GM19324 (cell line): ENCODE results near the gene TIAM2.
"Not testable (repeated sequence)": the region's sequence is repeated elsewhere in the genome, so short reads cannot be mapped to it uniquely, and the experiment has no call there.

ENCODE experiments used
- ATAC-seq: cut with Tn5 transposase; IDR thresholded peaks from one replicate; pipeline ENCODE4 v1.9.1; 2021; ENCODE audit warnings: mild to moderate bottlenecking, moderate library complexity; ENCODE audit not compliant: unreplicated experiment, low FRiP score

The TIAM2 gene

DNA sequence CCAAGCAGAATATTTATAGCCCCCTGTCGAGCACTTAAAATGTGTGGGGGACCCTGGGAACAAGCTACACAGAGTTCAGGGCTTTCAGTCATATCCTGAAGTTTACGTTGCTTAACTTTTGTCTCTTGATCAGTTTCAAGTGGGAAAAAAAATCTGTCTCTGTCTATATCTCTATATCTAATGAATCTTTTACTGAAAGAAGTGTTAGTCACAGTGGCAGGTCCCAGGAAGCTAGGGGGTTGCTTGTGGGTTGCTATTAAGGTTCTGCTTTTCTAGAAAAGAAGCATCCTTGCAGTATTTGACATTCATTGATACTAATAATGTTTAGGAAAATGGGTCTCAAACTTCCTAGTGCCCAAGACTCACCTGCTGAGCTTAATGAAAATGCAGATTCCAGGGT, 192.0 kb downstream of the TIAM2 start:
- no peak for ATAC-seq

- ATAC-seq, result no peak
Measured at GRCh38 chr6:155187994-155188706, 193.0 kb downstream of the TIAM2 start.

DNA sequence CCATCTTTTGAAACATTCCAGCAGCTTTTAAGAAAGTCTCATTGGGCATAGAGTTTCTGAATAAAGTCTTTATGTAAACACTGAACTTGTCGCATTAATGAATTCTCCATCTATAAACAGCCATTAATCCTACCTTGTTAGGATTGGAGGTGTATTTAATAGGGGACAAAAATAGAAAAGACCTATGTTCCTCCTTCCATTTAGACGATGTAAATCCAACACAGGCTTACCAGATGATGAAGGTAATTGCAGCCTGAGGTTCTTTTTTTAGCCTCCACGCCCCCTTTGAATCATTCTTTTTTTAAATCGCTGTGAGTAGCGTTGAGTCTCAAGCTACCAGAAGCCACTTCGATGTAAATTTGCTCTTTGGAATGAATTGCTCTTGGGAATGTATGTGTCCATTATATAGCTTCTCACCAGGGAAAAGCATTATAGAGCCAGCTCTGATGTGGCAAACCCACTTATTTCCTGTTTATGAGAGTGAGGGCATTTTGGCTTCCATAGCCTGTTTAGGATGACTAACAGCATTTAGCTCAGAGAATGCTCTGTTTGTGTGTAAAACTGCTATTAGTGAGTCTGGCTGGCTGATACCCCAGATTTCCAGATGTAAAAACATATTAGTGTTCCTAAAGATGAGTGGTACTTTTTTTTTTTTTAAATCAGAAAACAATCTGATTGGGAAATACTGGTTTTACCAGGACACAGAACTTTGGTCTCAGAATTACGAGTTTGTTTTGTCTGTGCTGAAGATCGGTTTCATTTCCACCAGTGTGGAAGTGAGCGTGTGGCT, 193.8 kb downstream of the TIAM2 start:
- no peak for ATAC-seq

GRCh38 chr6:155190677-155191076, 195.6 kb downstream of the TIAM2 start:
- ATAC-seq, result no peak

DNA sequence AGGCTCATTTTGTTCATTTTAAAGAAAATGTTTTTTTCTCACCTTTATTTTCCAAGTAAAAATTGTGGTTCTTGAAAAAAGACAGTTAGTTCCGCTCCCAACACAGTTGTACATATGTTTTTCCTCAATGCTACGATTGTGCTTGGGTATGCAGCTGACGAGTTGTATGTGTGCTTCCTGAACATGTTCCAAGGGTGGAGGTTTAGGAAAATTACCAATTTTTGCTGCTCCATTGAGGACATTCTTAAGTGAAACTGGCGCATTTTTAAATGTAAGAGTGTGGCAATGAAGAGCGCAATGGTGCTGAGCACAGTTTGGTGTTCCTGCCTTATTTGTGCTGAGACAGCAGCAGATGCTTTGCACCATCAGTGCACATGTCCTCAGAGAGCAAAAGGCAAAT, 198.4 kb downstream of the TIAM2 start:
- no peak for ATAC-seq

GRCh38 chr6:155194399-155194798, 199.3 kb downstream of the TIAM2 start:
- no peak for ATAC-seq

- ATAC-seq, result no peak
Measured at GRCh38 chr6:155195903-155196302, 200.8 kb downstream of the TIAM2 start.

- ATAC-seq, result no peak
Measured at GRCh38 chr6:155196911-155197310, 201.8 kb downstream of the TIAM2 start.

DNA sequence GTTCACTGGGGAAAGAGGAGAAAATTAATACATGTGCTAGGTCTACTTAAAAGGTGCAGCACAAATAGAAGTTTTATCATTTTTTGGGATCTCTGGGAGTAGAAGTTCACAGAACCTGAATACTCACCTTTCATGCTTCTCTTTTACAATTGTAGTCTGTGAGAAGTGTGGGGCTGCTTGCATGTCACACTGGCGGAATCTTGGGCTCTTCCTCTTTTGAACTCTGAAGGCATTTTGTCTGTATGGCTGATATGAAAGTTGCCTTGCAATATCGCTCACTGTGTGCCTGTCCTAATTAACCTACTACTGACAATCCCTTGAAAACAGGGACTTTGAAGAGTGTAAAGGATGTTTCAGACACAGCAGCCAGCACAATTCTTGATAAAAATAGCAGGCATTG, 202.8 kb downstream of the TIAM2 start:
- no peak for ATAC-seq

DNA sequence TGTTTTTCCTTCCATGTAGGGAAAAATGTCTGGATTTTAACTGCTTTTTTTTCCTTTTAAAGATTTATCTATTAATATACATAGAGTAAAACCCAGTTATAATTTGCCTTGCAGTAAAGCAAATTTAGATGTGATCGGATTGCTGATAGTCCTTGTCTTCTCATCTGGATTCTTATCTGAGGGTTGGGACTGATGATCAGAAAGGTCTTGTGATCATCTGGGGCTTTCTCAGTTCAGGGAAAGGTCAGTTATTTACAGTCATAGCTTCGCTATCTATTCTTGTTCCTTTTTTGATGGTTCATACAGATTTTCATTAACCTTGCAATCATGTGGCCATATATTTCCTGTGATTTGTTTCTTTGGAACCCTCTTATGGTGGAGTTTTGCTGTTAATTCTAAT, 204.9 kb downstream of the TIAM2 start:
- ATAC-seq, result no peak

GRCh38 chr6:155201461-155202226, 206.5 kb downstream of the TIAM2 start:
- no peak for ATAC-seq

DNA sequence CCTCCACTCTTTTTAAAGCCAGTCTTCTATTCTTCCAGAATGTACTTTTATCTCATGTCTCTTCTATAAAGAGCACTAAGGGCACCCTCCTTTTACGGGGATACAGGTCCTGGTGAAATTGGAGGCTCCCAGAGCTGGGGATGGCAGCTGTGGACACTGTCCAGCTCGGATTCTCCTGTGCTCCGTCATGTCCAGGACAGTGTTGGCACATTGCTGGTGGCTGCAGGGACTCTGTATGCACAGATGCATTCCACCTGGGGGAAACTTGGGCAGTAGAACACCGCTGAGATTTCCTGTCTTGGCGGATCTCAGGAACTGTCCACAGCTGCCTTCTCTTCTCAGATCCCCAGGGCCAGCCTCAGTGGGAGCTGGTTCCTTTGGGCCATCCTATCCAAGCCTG, 212.1 kb downstream of the TIAM2 start:
- ATAC-seq, result no peak

GRCh38 chr6:155212106-155212505, 217.0 kb downstream of the TIAM2 start:
- no peak for ATAC-seq

DNA sequence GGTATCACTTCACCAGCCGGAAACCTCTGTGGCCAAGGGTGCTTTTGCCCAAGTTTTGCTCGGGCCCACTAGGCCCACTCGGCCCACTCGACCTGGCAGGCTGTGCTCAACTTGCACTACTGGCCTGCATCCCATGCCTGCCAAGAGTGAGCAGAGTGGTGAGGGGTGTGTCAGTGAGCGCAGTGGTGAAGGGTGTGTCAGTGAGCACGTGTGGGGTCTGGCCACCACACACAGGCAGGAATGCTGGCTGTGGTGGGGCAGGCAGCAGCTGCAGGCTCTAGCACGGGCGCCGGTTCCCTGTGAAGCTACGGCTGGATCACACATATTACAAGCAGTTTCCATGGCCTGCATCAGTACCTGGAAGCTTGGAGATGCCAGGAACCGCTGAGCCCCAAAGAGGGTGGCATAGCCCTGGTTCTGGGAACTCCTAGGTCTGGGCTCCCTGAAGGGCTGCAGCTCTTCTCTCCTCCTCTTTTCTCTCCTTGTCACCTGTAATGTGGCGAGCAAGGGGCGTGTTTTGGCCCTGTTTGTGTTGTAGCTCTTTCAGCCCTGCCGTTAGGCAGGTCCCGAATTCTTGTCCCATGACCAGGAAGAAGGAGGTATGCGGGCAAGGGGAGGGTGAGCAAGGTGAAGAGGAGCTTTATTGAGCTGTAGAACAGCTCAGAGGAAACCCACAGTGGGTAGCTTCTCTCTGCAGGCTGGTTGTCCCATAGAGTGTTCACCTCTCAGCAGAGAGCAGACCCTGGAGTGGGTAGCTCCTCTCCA, 217.7 kb downstream of the TIAM2 start:
- ATAC-seq, result no peak

DNA sequence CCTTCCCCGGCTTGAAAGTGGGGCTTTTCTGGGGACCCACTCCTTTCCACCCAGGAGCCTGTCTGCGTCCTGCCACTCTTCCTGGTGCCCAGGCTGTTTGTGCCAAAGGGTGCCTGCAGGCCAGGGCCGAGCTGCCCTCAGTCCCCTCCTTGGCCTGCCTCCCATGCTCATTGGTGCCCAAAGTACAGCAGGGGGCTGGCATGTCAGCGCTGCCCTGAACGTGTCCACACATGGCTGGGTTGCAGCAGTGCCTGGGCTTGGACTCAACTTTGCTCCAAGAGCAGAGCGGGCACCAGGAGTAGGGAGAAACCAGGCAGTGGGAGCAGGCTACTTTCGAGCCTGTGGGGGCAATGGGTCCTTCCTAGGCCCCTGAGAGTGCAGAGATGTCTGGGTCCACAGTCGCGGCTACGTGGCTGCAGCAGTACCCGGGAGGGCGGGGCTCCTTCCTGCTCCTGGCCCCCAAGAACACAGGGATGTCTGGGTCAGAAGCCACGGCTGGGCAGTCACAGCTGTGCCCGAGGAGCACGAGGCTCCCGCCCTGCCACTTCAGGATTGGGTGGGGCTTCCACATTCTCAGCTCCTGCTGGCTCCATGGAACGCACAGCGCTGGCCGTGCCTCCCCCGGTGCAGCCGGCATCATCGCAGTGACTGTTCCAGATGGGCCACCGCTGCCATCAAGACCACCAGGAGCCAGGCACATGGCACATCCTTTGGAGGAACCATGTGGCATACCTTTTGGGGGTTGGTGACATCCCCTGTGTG, 218.7 kb downstream of the TIAM2 start:
- ATAC-seq, result no peak

GRCh38 chr6:155215906-155216305, 220.8 kb downstream of the TIAM2 start:
- ATAC-seq, result no peak

- no peak for ATAC-seq
Measured at GRCh38 chr6:155216312-155217046, 221.4 kb downstream of the TIAM2 start.

DNA sequence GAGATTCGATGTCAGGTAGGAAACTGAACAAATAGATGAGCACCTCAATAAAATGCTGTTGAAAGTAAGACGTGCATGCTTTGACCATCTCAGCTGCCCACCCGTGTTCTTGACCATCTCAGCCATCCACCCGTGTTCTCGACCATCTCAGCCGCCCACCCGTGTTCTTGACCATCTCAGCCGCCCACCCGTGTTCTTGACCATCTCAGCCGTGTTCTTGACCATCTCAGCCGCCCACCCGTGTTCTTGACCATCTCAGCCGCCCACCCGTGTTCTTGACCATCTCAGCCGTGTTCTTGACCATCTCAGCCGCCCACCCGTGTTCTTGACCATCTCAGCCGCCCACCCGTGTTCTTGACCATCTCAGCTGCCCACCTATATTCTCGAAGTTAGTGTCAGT, 223.6 kb downstream of the TIAM2 start:
- ATAC-seq, result not testable (repeated sequence)

DNA sequence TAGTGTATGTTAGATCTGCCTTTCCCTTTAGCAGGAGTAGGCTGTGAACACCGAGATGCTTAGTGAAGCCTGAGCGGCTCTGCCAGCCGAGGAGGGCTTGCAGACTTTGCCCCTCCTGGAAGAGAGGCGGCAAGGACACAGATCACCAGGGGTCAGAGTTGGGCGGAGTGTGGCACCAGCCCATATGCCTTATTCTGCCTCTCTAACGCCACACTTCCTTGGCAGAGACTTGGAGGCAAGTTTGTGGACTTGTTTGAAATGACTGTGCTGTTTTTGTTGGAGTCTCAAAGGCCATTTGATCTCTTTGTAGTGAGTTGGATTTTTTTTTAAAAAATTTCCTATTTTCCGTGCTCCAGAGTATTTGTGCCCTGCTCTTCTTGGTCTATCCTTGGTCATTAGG, 224.2 kb downstream of the TIAM2 start:
- ATAC-seq, result no peak
